HEK293 (cell line): ENCODE measurements around the gene KRT13.

Experiments
- GLI4 ChIP-seq: fragments of 450-650 bp; formaldehyde crosslinking; IDR thresholded peaks from 2 replicates; pipeline ENCODE4 v1.5.1; 2016; ENCODE audit warnings: missing biosample characterization, missing genetic modification characterization
- ZEB2 ChIP-seq: fragments of 450-650 bp; formaldehyde crosslinking; IDR thresholded peaks from 2 replicates; pipeline ENCODE4 v1.5.1; 2016; ENCODE audit warnings: missing biosample characterization, missing genetic modification characterization
- ZIC2 ChIP-seq: fragments of 450-650 bp; formaldehyde crosslinking; IDR thresholded peaks from 2 replicates; pipeline ENCODE4 v1.5.1; 2016; ENCODE audit warnings: missing biosample characterization, missing genetic modification characterization
- ZNF423 ChIP-seq: fragments of 450-650 bp; formaldehyde crosslinking; IDR thresholded peaks from 2 replicates; pipeline ENCODE4 v1.5.1; 2016; ENCODE audit warnings: missing biosample characterization, missing genetic modification characterization
- ZNF560 ChIP-seq: fragments of 450-650 bp; formaldehyde crosslinking; IDR thresholded peaks from 2 replicates; pipeline ENCODE4 v1.5.1; 2017; ENCODE audit warnings: missing biosample characterization, missing genetic modification characterization, borderline replicate concordance
- ZNF792 ChIP-seq: fragments of 450-650 bp; formaldehyde crosslinking; IDR thresholded peaks from 2 replicates; pipeline ENCODE4 v1.5.1; 2016; ENCODE audit warnings: missing biosample characterization, missing genetic modification characterization
- TF ChIP-seq, protein P1 (sequence below): fragments of 450-650 bp; formaldehyde crosslinking; IDR thresholded peaks from 2 replicates; pipeline ENCODE4 v1.5.1; 2016; ENCODE audit warnings: missing biosample characterization, missing genetic modification characterization
- TF ChIP-seq, protein P2 (sequence below): sonication (generic); formaldehyde crosslinking; IDR thresholded peaks from 2 replicates; pipeline ENCODE4 v1.8.1; 2022; ENCODE audit warnings: mild to moderate bottlenecking, moderate library complexity, missing genetic modification reagents
- TF ChIP-seq, protein P3 (sequence below): fragments of 450-650 bp; formaldehyde crosslinking; IDR thresholded peaks from 2 replicates; pipeline ENCODE4 v1.5.1; 2016; ENCODE audit warnings: missing biosample characterization, missing genetic modification characterization, low read depth

DNA sequence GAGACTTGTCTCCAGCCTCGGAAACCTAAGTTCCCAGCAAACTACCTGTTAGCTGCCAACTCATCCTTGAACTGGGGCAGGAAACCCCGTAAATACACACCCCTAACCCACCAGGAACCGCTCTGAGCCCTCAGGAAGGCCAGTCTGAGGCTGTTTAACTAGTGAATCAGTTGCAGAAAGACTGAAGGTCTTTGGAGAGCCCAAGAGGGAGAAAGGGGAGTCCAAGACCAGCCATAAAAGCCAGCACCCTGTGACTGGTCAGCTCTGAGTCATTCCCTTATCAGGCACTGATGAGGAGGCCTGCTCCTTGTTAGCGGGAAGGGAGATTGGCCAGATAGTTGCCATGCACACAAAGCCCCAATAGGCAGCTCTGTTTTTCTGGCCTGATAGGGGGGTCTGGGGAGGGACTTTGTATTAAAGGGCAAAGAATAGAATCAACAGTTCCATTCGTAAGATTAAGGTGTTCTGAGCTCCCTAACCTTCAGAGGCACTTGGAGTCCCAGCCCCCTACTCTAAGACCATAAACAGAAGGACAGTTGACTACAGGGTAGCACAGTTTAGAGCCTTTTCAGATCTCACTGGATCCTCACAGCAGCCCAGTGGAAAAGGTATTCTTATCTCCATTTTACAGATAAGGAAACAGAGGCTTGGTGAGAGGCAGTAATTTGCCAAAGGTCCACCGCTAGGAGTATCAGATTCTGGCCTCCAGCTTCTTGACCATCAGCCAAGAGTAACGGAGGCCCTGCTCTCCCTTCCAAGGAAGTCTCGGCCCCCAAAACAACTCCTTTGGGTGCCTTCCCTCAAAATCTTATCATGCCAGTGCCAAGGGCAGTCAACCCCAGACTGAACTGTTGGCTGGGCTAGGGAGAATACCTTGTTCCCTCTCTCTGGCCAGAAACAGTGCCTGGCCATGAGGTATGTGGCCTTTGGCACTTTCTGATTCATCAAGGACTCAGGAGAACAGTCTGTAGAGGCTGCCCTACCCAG lies 24.9 kb upstream of the KRT13 start:
- no peak for TF ChIP-seq ZNF423 (tag by site-specific recombination)
- no peak for TF ChIP-seq ZNF792 (tag by site-specific recombination)
- no peak for TF ChIP-seq ZNF560 (tag by site-specific recombination)
- no peak for TF ChIP-seq ZIC2
- TF ChIP-seq, protein P1, sequence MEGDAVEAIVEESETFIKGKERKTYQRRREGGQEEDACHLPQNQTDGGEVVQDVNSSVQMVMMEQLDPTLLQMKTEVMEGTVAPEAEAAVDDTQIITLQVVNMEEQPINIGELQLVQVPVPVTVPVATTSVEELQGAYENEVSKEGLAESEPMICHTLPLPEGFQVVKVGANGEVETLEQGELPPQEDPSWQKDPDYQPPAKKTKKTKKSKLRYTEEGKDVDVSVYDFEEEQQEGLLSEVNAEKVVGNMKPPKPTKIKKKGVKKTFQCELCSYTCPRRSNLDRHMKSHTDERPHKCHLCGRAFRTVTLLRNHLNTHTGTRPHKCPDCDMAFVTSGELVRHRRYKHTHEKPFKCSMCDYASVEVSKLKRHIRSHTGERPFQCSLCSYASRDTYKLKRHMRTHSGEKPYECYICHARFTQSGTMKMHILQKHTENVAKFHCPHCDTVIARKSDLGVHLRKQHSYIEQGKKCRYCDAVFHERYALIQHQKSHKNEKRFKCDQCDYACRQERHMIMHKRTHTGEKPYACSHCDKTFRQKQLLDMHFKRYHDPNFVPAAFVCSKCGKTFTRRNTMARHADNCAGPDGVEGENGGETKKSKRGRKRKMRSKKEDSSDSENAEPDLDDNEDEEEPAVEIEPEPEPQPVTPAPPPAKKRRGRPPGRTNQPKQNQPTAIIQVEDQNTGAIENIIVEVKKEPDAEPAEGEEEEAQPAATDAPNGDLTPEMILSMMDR (tag by site-specific recombination): no peak
- TF ChIP-seq, protein P2, sequence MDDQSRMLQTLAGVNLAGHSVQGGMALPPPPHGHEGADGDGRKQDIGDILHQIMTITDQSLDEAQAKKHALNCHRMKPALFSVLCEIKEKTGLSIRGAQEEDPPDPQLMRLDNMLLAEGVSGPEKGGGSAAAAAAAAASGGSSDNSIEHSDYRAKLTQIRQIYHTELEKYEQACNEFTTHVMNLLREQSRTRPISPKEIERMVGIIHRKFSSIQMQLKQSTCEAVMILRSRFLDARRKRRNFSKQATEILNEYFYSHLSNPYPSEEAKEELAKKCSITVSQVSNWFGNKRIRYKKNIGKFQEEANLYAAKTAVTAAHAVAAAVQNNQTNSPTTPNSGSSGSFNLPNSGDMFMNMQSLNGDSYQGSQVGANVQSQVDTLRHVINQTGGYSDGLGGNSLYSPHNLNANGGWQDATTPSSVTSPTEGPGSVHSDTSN (CRISPR knock-in tag): no peak
- TF ChIP-seq, protein P3, sequence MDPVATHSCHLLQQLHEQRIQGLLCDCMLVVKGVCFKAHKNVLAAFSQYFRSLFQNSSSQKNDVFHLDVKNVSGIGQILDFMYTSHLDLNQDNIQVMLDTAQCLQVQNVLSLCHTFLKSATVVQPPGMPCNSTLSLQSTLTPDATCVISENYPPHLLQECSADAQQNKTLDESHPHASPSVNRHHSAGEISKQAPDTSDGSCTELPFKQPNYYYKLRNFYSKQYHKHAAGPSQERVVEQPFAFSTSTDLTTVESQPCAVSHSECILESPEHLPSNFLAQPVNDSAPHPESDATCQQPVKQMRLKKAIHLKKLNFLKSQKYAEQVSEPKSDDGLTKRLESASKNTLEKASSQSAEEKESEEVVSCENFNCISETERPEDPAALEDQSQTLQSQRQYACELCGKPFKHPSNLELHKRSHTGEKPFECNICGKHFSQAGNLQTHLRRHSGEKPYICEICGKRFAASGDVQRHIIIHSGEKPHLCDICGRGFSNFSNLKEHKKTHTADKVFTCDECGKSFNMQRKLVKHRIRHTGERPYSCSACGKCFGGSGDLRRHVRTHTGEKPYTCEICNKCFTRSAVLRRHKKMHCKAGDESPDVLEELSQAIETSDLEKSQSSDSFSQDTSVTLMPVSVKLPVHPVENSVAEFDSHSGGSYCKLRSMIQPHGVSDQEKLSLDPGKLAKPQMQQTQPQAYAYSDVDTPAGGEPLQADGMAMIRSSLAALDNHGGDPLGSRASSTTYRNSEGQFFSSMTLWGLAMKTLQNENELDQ (tag by site-specific recombination): no peak
- TF ChIP-seq ZEB2 (tag by site-specific recombination): no peak
- TF ChIP-seq GLI4: no peak
